Vagina (tissue), 2 donors: ENCODE results near the gene SNAP23. TPM values are rescaled to one million over a fixed set of nuclear protein-coding genes. Genes with fewer than 3 reads are reported as not detected.
A peak's percentile ranks its signal among the peaks of the same experiment; 100 is the strongest.

ENCODE experiments used
- DNase-seq, 2 donors: peaks; one replicate each; pipeline ENCODE4 v3.0.0-alpha.2; 2017; ENCODE audit errors: extremely low spot score in 2 of 2
- H3K27ac ChIP-seq: fragments of 200-600 bp; sonication (generic); one replicate; pipeline ENCODE4 v1.5.1; 2019
- H3K27me3 ChIP-seq: fragments of 200-600 bp; sonication (generic); one replicate; pipeline ENCODE4 v1.5.1; 2019
- H3K36me3 ChIP-seq, 2 donors: fragments of 200-600 bp; sonication (generic); one replicate each; pipeline ENCODE4 v1.5.1; 2017 to 2019
- H3K4me1 ChIP-seq: fragments of 200-600 bp; sonication (generic); one replicate; pipeline ENCODE4 v1.5.1; 2019
- H3K4me3 ChIP-seq, 2 donors: fragments of 200-600 bp; sonication (generic); 1 replicate in 1 of 2; 2 replicates in 1 of 2; pipeline ENCODE4 v1.5.1; 2016 to 2019
- H3K9me3 ChIP-seq: fragments of 200-600 bp; sonication (generic); one replicate; pipeline ENCODE4 v1.5.1; 2019
- POLR2A ChIP-seq, 2 donors: fragments of 450-650 bp; IDR thresholded peaks; one replicate each; pipeline ENCODE4 v1.6.1; 2017; ENCODE audit warnings: antibody characterized with exemption in 2 of 2, mild to moderate bottlenecking in 2 of 2, moderate library complexity in 2 of 2
- POLR2AphosphoS5 ChIP-seq, 2 donors: sonication (generic); formaldehyde crosslinking; IDR thresholded peaks; one replicate each; pipeline ENCODE4 v1.9.0; 2017; ENCODE audit warnings: antibody characterized with exemption in 2 of 2, mild to moderate bottlenecking in 2 of 2, low read depth in 1 of 2; ENCODE audit not compliant: insufficient read depth in 1 of 2
- intact Hi-C: fragments of 100-400 bp; cut with DNase I; formaldehyde crosslinking; loops from one replicate; pipeline ENCODE4 v1.15.1; 2023
- total RNA-seq: library from RNA; depleted of rRNA; stranded (reverse); fragments of >200 nt; gene quantifications from one replicate; pipeline ENCODE4 v1.2.3, GENCODE V29; 2016
- TF ChIP-seq, protein P1 (sequence below), 3 experiments: fragments of 450-650 bp in 2 of 3; fragments of 200-600 bp in 1 of 3; sonication (generic) in 1 of 3; IDR thresholded peaks; one replicate each; pipeline ENCODE4 v1.5.1; 2017 to 2019; ENCODE audit warnings: antibody characterized with exemption in 3 of 3, mild to moderate bottlenecking in 2 of 3, moderate library complexity in 2 of 3

The SNAP23 gene
- total RNA-seq, 1 donor from 2014 or later, result 60.9 TPM

DNA sequence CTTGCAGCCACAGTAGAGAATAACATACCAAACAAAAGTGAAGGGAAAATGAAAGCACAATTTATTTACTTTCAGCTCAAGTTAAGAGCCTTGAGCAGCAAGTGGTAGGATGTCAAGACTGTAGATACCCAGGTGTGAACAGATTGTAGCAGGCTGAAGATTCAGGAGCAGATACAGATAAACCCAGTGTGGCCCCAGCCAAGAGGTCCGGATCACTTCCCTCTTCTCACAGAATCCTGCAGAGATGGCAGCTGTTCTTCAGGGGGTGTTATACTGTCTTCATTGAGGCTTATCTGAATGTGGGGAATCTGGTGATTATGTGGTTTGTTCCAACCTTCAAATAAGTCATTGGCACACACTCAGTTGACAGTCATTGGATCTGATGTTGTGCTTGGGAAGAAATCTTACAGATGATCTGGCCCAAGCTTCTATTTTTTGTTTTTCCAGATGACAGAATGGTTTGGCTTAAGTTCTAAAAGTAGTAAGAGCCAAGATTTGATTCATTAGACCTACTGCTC, 82.1 kb downstream of the SNAP23 start:
- no peak for DNase-seq
- Histone ChIP-seq H3K27ac (peak overlapping the region; percentile 90), H3K9me3 (no peaks in the 10 kb centered on the region), H3K4me3 (peak overlapping the region in 1 of 2 donors; percentile 74), H3K27me3 (no peaks in the 10 kb centered on the region), H3K4me1 (peaks cover 62% of the 10 kb centered on the region), H3K36me3 (no peaks in the 10 kb centered on the region)
- TF ChIP-seq, protein P1, sequence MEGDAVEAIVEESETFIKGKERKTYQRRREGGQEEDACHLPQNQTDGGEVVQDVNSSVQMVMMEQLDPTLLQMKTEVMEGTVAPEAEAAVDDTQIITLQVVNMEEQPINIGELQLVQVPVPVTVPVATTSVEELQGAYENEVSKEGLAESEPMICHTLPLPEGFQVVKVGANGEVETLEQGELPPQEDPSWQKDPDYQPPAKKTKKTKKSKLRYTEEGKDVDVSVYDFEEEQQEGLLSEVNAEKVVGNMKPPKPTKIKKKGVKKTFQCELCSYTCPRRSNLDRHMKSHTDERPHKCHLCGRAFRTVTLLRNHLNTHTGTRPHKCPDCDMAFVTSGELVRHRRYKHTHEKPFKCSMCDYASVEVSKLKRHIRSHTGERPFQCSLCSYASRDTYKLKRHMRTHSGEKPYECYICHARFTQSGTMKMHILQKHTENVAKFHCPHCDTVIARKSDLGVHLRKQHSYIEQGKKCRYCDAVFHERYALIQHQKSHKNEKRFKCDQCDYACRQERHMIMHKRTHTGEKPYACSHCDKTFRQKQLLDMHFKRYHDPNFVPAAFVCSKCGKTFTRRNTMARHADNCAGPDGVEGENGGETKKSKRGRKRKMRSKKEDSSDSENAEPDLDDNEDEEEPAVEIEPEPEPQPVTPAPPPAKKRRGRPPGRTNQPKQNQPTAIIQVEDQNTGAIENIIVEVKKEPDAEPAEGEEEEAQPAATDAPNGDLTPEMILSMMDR (IDR thresholded peaks at IDR 0.05), result no peak
- no peak for TF ChIP-seq POLR2AphosphoS5 (IDR thresholded peaks at IDR 0.05; ENCODE audit: insufficient read depth in 1 of 2, low read depth in 1 of 2)
- no peak for TF ChIP-seq POLR2A (IDR thresholded peaks at IDR 0.05)
- intact Hi-C loops, result no loop called here

DNA sequence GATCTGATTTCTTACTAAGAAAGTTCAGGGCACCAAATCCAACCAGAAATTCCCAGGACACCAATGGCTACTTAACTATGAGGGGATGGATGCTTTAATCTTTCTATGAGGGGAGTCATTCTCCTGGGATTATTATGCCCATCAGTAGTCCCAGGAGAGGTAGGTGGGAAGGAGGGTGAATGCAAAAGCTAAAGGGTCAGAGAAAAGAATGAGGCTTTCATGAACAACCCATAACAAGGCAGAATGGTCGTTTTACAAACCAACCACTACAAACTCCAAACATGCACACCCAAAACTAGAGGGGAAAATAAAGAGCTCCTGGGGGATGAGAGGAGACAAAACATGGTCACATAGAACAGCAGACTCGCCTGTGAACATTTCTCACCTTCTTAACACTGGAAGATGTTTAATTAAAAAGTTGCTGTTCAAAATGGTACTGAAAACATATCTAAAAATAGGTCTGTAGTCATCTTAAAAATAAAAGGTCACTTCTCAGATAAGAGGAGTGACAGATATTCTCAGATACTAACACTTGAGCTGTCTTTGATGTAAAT, 83.6 kb downstream of the SNAP23 start:
- H3K4me1 ChIP-seq, result peaks cover 77% of the 10 kb centered on the region
- no peak overlapping the region for H3K27ac ChIP-seq
- H3K9me3 ChIP-seq, result no peaks in the 10 kb centered on the region
- no peak for DNase-seq
- intact Hi-C loops, result no loop called here
- no peaks in the 10 kb centered on the region for H3K27me3 ChIP-seq
- H3K4me3 ChIP-seq, result no peak overlapping the region
- no peaks in the 10 kb centered on the region for H3K36me3 ChIP-seq
- TF ChIP-seq POLR2AphosphoS5 (IDR thresholded peaks at IDR 0.05; ENCODE audit: insufficient read depth in 1 of 2, low read depth in 1 of 2) (no peak), POLR2A (IDR thresholded peaks at IDR 0.05) (no peak)
- TF ChIP-seq, protein P1 (IDR thresholded peaks at IDR 0.05), result no peak

DNA sequence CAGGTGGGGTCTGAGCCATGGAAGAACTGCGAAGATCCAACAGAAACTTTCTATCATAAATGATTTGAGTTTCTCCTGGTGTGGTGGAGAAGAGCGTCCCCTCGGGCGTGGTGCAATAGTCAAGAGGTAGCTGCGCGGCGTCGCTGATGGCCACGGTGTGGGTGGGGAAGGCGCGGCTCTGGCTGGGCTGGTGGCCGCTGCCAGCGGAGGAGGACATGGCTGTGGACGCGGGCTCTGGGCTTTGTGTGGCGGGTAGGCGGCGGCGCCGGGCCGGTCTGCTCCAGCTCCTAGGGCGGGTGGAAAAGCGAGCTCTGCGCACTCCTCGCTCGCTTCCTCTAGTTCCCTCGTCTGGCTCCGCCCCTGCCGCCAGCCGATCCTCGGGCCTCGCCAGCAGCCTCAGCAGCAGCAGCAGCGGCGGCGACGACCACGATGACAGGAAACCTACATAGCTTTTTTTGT, 85.9 kb downstream of the SNAP23 start:
- Histone ChIP-seq H3K27ac (peak overlapping the region; percentile 83), H3K27me3 (no peaks in the 10 kb centered on the region), H3K36me3 (peaks cover 0 to 6% of the 10 kb centered on the region in 2 donors), H3K4me3 (peak overlapping the region; percentile 43 to 44), H3K9me3 (no peaks in the 10 kb centered on the region), H3K4me1 (peaks cover 76% of the 10 kb centered on the region)
- intact Hi-C loops, result no loop called here
- peak in 1 of 2 donors; percentile 91 for DNase-seq
- TF ChIP-seq, protein P1 (IDR thresholded peaks at IDR 0.05), result no peak
- TF ChIP-seq POLR2AphosphoS5 (IDR thresholded peaks at IDR 0.05; ENCODE audit: insufficient read depth in 1 of 2, low read depth in 1 of 2) (peak; percentile 52 to 81), POLR2A (IDR thresholded peaks at IDR 0.05) (peak in 1 of 2 donors; percentile 28)

Other genes with a start within 250 kb of the SNAP23 start
- 23.1 TPM for gene GANC, start 222.4 kb upstream of the SNAP23 start, total RNA-seq
- gene TMEM87A, start 222.2 kb upstream of the SNAP23 start, total RNA-seq, result 45.2 TPM
- gene CAPN3, start 136.1 kb upstream of the SNAP23 start, total RNA-seq, result 18.4 TPM
- gene ZNF106, start 4.5 kb upstream of the SNAP23 start, total RNA-seq, result 38.1 TPM
- gene LRRC57, start 53.2 kb downstream of the SNAP23 start, total RNA-seq, result 25.3 TPM
- 25.8 TPM for gene HAUS2, start 53.2 kb downstream of the SNAP23 start, total RNA-seq
- gene STARD9, start 80.0 kb downstream of the SNAP23 start, total RNA-seq, result 35.1 TPM
- 10.3 TPM for gene CDAN1, start 241.5 kb downstream of the SNAP23 start, total RNA-seq